Esophagus muscularis mucosa (tissue), 4 donors: ENCODE measurements around the gene CXXC1. TPM values are rescaled to one million over a fixed set of nuclear protein-coding genes. Genes with fewer than 3 reads are reported as not detected.
"Not testable (repeated sequence)": the region's sequence is repeated elsewhere in the genome, so short reads cannot be mapped to it uniquely, and the experiment has no call there.

Experiments
- DNase-seq: peaks from one replicate; pipeline ENCODE4 v3.0.0-alpha.2; 2017; ENCODE audit errors: extremely low spot score
- H3K27ac ChIP-seq, 4 donors: fragments of 200-600 bp; sonication (generic); replicated peaks in 1 of 4; 1 replicate in 3 of 4; 2 replicates in 1 of 4; pipeline ENCODE4 v1.5.1; 2016 to 2019; ENCODE audit warnings: mild to moderate bottlenecking in 1 of 4
- H3K27me3 ChIP-seq, 4 donors: fragments of 200-600 bp; sonication (generic); one replicate each; pipeline versions ENCODE4 v1.5.1 to v1.6.0; 2016 to 2019
- H3K36me3 ChIP-seq, 4 donors: fragments of 200-600 bp; sonication (generic); one replicate each; pipeline ENCODE4 v1.5.1; 2016 to 2019
- H3K4me1 ChIP-seq, 4 donors: fragments of 200-600 bp; sonication (generic); one replicate each; pipeline ENCODE4 v1.5.1; 2016 to 2019
- H3K4me3 ChIP-seq, 4 donors: fragments of 200-600 bp; sonication (generic); 1 replicate in 2 of 4; 2 replicates in 2 of 4; pipeline ENCODE4 v1.5.1; 2016 to 2019; ENCODE audit warnings: mild to moderate bottlenecking in 4 of 4, moderate library complexity in 1 of 4
- H3K9me3 ChIP-seq, 4 donors: fragments of 200-600 bp; sonication (generic); 1 replicate in 3 of 4; 2 replicates in 1 of 4; pipeline ENCODE4 v1.5.1; 2016 to 2019
- CTCF ChIP-seq, 3 experiments: fragments of 200-600 bp in 2 of 3; fragments of 450-650 bp in 1 of 3; sonication (generic) in 2 of 3; IDR thresholded peaks; one replicate each; pipeline ENCODE4 v1.5.1; 2017 to 2019; ENCODE audit warnings: antibody characterized with exemption in 3 of 3, mild to moderate bottlenecking in 2 of 3, moderate library complexity in 1 of 3
- EP300 ChIP-seq: sonication (generic); formaldehyde crosslinking; IDR thresholded peaks from one replicate; pipeline ENCODE4 v1.6.1; 2017; ENCODE audit warnings: antibody characterized with exemption
- POLR2A ChIP-seq: fragments of 450-650 bp; IDR thresholded peaks from one replicate; pipeline ENCODE4 v1.6.1; 2017; ENCODE audit warnings: antibody characterized with exemption, moderate library complexity, mild to moderate bottlenecking, low read depth
- POLR2AphosphoS5 ChIP-seq, 2 donors: sonication (generic); formaldehyde crosslinking; IDR thresholded peaks; one replicate each; pipeline ENCODE4 v1.6.1; 2017; ENCODE audit warnings: antibody characterized with exemption in 2 of 2
- WGBS: methylation state at CpG from one replicate; pipeline ENCODE4 v1.1.5; 2018; 5-methylcytosine and 5-hydroxymethylcytosine counted together
- intact Hi-C: fragments of 100-400 bp; cut with DNase I; formaldehyde crosslinking; loops from one replicate; pipeline ENCODE4 v1.15.1; 2023
- total RNA-seq, 4 donors: library from RNA; depleted of rRNA; stranded (reverse); fragments of >200 nt; gene quantifications; one replicate each; pipeline versions ENCODE4 v1.1.0 to v1.2.1, GENCODE V29; 2016

Gene CXXC1
- total RNA-seq, 4 donors from 2014 or later = 38.6 to 58.1 (median 49.2) TPM

GRCh38 chr18:50313031-50313607, 25.6 kb upstream of the CXXC1 start:
- no peaks in the 10 kb centered on the region for H3K36me3 ChIP-seq
- no peak overlapping the region for H3K27ac ChIP-seq
- no peak for DNase-seq
- intact Hi-C loops = no loop called here
- TF ChIP-seq CTCF (IDR thresholded peaks at IDR 0.05) (no peak), POLR2AphosphoS5 (IDR thresholded peaks at IDR 0.05) (no peak), POLR2A (no peak), EP300 (no peak)
- H3K4me1 ChIP-seq = peaks cover 0 to 5% (median 4%) of the 10 kb centered on the region in 4 donors
- WGBS = 83% methylated on average over 2 of the region's 2 CpGs
- H3K9me3 ChIP-seq = no peaks in the 10 kb centered on the region
- peaks cover 0 to 17% (median 0%) of the 10 kb centered on the region in 4 donors for H3K27me3 ChIP-seq
- no peak overlapping the region for H3K4me3 ChIP-seq

GRCh38 chr18:50312296-50313030, 25.0 kb upstream of the CXXC1 start:
- intact Hi-C loops = no loop called here
- H3K27me3 ChIP-seq = peaks cover 0 to 17% (median 0%) of the 10 kb centered on the region in 4 donors
- H3K4me1 ChIP-seq = peaks cover 0 to 11% (median 8%) of the 10 kb centered on the region in 4 donors
- TF ChIP-seq CTCF (IDR thresholded peaks at IDR 0.05) (no peak), POLR2A (no peak), POLR2AphosphoS5 (IDR thresholded peaks at IDR 0.05) (no peak), EP300 (no peak)
- no peak overlapping the region for H3K4me3 ChIP-seq
- DNase-seq = no peak
- H3K27ac ChIP-seq = no peak overlapping the region
- 80% methylated on average over 7 of the region's 7 CpGs for WGBS
- no peaks in the 10 kb centered on the region for H3K9me3 ChIP-seq
- no peaks in the 10 kb centered on the region for H3K36me3 ChIP-seq

- intact Hi-C loops = no loop called here
- WGBS = 83% methylated on average over 3 of the region's 3 CpGs
- TF ChIP-seq CTCF (IDR thresholded peaks at IDR 0.05) (no peak), POLR2A (no peak), EP300 (no peak), POLR2AphosphoS5 (IDR thresholded peaks at IDR 0.05) (no peak)
- Histone ChIP-seq H3K4me3 (no peak overlapping the region), H3K27me3 (peaks cover 0 to 15% (median 0%) of the 10 kb centered on the region in 4 donors), H3K27ac (no peak overlapping the region), H3K9me3 (no peaks in the 10 kb centered on the region), H3K4me1 (peaks cover 5 to 16% (median 14%) of the 10 kb centered on the region in 4 donors), H3K36me3 (no peaks in the 10 kb centered on the region)
- DNase-seq = no peak
Measured at GRCh38 chr18:50311650-50312049, 24.2 kb upstream of the CXXC1 start.

GRCh38 chr18:50310080-50310479, 22.6 kb upstream of the CXXC1 start:
- Histone ChIP-seq H3K36me3 (no peaks in the 10 kb centered on the region), H3K4me3 (no peak overlapping the region), H3K9me3 (peaks cover 0 to 1% (median 0%) of the 10 kb centered on the region in 4 donors), H3K4me1 (peaks cover 5 to 16% (median 14%) of the 10 kb centered on the region in 4 donors), H3K27ac (no peak overlapping the region), H3K27me3 (no peaks in the 10 kb centered on the region)
- TF ChIP-seq EP300 (no peak), POLR2A (no peak), CTCF (IDR thresholded peaks at IDR 0.05) (no peak), POLR2AphosphoS5 (IDR thresholded peaks at IDR 0.05) (no peak)
- intact Hi-C loops = no loop called here
- WGBS = 78% methylated on average over 10 of the region's 10 CpGs
- DNase-seq = no peak

- not testable (repeated sequence) for H3K9me3 ChIP-seq, H3K36me3 ChIP-seq, H3K27me3 ChIP-seq, DNase-seq, H3K27ac ChIP-seq, H3K4me3 ChIP-seq
- WGBS = 84% methylated on average over 5 of the region's 5 CpGs
- intact Hi-C loops = loop anchor here (10.0 kb wide), 1 partner anchor 46 kb away; no protein-coding TSS in a partner anchor
- peaks cover 5 to 16% (median 14%) of the 10 kb centered on the region in 4 donors for H3K4me1 ChIP-seq
Measured at GRCh38 chr18:50308851-50309250, 21.4 kb upstream of the CXXC1 start.
